Adrenal gland (tissue), 12 donors: ENCODE measurements around the gene PHKG2. TPM values are rescaled to one million over a fixed set of nuclear protein-coding genes. Genes with fewer than 3 reads are reported as not detected.

Source experiments
- DNase-seq, 7 donors: peaks; one replicate each; pipeline ENCODE4 v3.0.0-alpha.2; 2019 to 2020
- H3K27ac ChIP-seq, 5 donors: fragments of 200-600 bp; sonication (generic) in 4 of 5; 1 replicate in 3 of 5; 2 replicates in 2 of 5; pipeline versions ENCODE4 v1.5.1 to v1.8.0; 2016 to 2020; ENCODE audit warnings: mild to moderate bottlenecking in 1 of 5
- H3K27me3 ChIP-seq: fragments of 200-600 bp; 2 replicates; pipeline ENCODE4 v1.8.0; 2021
- H3K36me3 ChIP-seq, 2 donors: fragments of 200-600 bp; replicated peaks in 1 of 2; 1 replicate in 1 of 2; 2 replicates in 1 of 2; pipeline versions ENCODE4 v1.5.1 to v1.8.0; 2018 to 2022
- H3K4me1 ChIP-seq, 2 donors: fragments of 200-600 bp; replicated peaks in 1 of 2; 1 replicate in 1 of 2; 2 replicates in 1 of 2; pipeline versions ENCODE4 v1.5.1 to v1.8.0; 2018 to 2021
- H3K4me3 ChIP-seq, 4 donors: fragments of 200-600 bp; sonication (generic) in 3 of 4; one replicate each; pipeline ENCODE4 v1.5.1; 2016 to 2018
- H3K9me3 ChIP-seq, 3 donors: fragments of 200-600 bp; sonication (generic) in 1 of 3; replicated peaks in 1 of 3; 1 replicate in 2 of 3; 2 replicates in 1 of 3; pipeline versions ENCODE4 v1.5.1 to v1.8.0; 2016 to 2021
- POLR2A ChIP-seq, 2 donors: fragments of 450-650 bp; IDR thresholded peaks; one replicate each; pipeline ENCODE4 v1.6.1; 2017; ENCODE audit warnings: antibody characterized with exemption in 2 of 2, mild to moderate bottlenecking in 2 of 2, moderate library complexity in 1 of 2
- WGBS, 4 donors: extraction: QIAGEN DNeasy Blood & Tissue Kit in 2 of 4; methylation state at CpG; one replicate each; pipeline versions ENCODE4 v1.1.5 to v1.1.7; 2013 to 2017; 5-methylcytosine and 5-hydroxymethylcytosine counted together
- intact Hi-C, 2 donors: fragments of 100-400 bp; cut with DNase I; formaldehyde crosslinking; loops; one replicate each; pipeline versions ENCODE4 v1.14.1 to v1.15.0; 2022 to 2023
- polyA plus RNA-seq, 3 donors: library from polyadenylated mRNA; stranded (reverse); fragments of 200-250 nt in 2 of 3; fragments of 350-450 nt in 1 of 3; fragmentation: Illumina TruSeq in 1 of 3; extraction: RNeasy Lipid Tissue Mini Kit (QIAGEN cat#74804) in 1 of 3; gene quantifications; one replicate each; pipeline ENCODE4 v1.2.3, GENCODE V29; 2013 to 2014
- total RNA-seq, 9 donors: library from RNA; depleted of rRNA in 4 of 9; stranded (reverse); fragments of >200 nt in 4 of 9; fragments of 120-200 nt in 1 of 9; fragmentation: NEBNext Ultra II Directional in 1 of 9; extraction: Animal tissue kit (Norgen Biotek cat#: 25700) in 1 of 9; gene quantifications; one replicate each; pipeline versions ENCODE4 v1.1.0 to v1.2.4, GENCODE V29; 2013 to 2023
- TF ChIP-seq, protein P1 (sequence below), 6 experiments: fragments of 450-650 bp in 4 of 6; fragments of 200-600 bp in 2 of 6; sonication (generic) in 1 of 6; IDR thresholded peaks; 1 replicate in 5 of 6; 2 replicates in 1 of 6; pipeline versions ENCODE4 v1.5.1 to v1.8.0; 2016 to 2021; ENCODE audit warnings: antibody characterized with exemption in 6 of 6, mild to moderate bottlenecking in 2 of 6, moderate library complexity in 1 of 6
- donor health status: healthy with polysubstance abuse.
- donor health status: Bipolar disorder and iron deficiency.
- donor health status: DM: yes; HTN: yes; CAD: no.
- donor health status: DM: no; HTN: no; CAD: no.
- donor health status: DM: no; HTN: no; CAD: no.
- donor health status: DM: yes; HTN: yes; CAD: no.

PHKG2 gene
- total and polyA plus RNA-seq, 12 donors, result 18.7 to 82.8 (median 35.2) TPM

DNA sequence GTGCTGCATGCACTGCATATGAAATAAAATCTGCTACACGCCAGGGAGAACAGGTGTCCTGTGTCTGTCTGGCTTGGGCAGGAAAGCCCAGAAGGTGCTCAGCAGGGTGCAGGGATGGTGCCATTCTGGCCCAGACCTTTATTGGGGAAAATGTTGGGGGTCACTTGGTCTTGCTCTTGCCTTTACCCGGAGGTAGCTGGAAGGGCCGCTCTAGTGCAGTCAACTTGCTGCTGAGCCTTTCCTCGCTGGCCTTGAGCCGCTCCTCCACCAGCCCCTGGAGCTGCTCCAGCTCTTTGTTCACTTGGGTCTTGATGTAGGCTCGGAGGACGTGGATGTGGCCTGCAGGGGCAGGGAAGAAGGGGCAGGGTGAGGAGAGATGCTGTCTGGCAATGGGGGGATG is 9.1 kb downstream of the PHKG2 start:
- Histone ChIP-seq H3K4me1 (peaks cover 8 to 11% of the 10 kb centered on the region in 2 donors), H3K27ac (no peak overlapping the region), H3K9me3 (no peaks in the 10 kb centered on the region), H3K4me3 (no peak overlapping the region), H3K36me3 (peaks cover 0 to 38% of the 10 kb centered on the region in 2 donors), H3K27me3 (no peaks in the 10 kb centered on the region)
- TF ChIP-seq, protein P1, sequence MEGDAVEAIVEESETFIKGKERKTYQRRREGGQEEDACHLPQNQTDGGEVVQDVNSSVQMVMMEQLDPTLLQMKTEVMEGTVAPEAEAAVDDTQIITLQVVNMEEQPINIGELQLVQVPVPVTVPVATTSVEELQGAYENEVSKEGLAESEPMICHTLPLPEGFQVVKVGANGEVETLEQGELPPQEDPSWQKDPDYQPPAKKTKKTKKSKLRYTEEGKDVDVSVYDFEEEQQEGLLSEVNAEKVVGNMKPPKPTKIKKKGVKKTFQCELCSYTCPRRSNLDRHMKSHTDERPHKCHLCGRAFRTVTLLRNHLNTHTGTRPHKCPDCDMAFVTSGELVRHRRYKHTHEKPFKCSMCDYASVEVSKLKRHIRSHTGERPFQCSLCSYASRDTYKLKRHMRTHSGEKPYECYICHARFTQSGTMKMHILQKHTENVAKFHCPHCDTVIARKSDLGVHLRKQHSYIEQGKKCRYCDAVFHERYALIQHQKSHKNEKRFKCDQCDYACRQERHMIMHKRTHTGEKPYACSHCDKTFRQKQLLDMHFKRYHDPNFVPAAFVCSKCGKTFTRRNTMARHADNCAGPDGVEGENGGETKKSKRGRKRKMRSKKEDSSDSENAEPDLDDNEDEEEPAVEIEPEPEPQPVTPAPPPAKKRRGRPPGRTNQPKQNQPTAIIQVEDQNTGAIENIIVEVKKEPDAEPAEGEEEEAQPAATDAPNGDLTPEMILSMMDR (IDR thresholded peaks at IDR 0.05), result no peak
- no peak for TF ChIP-seq POLR2A (IDR thresholded peaks at IDR 0.05)
- peak in 2 of 7 donors; percentile 54 to 63 for DNase-seq
- WGBS, 4 donors, result 55 to 66% (median 64%) methylated on average over 6 to 7 of the region's 7 CpGs
- intact Hi-C loops, result loop anchor here in 1 of 2 donors (10.0 kb wide), 1 partner anchor 53 kb away; no protein-coding TSS in a partner anchor

DNA sequence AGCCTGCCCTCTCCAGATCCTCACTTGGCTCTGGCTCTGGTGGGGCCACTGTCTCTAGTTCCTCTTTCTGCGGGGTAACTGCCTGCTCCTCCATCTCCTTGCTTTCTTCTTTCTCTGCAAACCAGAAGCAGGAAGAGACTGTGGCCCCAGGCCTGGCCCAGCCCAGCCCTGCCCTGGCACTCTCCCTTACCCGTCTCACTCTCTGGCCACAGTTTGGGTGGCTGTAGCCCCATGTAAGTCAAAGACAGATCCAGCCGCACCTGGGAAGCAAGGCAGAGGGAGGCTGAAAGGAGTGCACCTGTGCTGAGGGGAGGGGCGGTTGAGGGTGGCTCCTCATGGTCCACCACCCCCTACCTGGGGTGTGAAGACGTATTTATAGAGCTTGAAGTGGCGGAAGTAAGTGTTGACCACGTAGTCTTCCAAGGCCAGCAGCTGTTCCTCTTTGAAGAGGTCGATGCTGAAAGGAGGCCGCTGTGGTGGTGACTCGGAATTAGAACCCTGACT is 10.8 kb downstream of the PHKG2 start:
- intact Hi-C loops, result loop anchor here in 1 of 2 donors (10.0 kb wide), 1 partner anchor 54 kb away; no protein-coding TSS in a partner anchor
- DNase-seq, result peak in 2 of 7 donors; percentile 17 to 26
- peak overlapping the region in 2 of 5 donors; percentile 17 to 60 for H3K27ac ChIP-seq
- no peaks in the 10 kb centered on the region for H3K27me3 ChIP-seq
- peaks cover 0 to 29% of the 10 kb centered on the region in 2 donors for H3K36me3 ChIP-seq
- no peaks in the 10 kb centered on the region for H3K9me3 ChIP-seq
- H3K4me1 ChIP-seq, result peaks cover 22 to 27% of the 10 kb centered on the region in 2 donors
- no peak overlapping the region for H3K4me3 ChIP-seq
- TF ChIP-seq, protein P1 (IDR thresholded peaks at IDR 0.05), result no peak
- TF ChIP-seq POLR2A (IDR thresholded peaks at IDR 0.05), result no peak
- WGBS, 4 donors, result 70 to 90% (median 78%) methylated on average over 3 to 10 of the region's 10 CpGs

DNA sequence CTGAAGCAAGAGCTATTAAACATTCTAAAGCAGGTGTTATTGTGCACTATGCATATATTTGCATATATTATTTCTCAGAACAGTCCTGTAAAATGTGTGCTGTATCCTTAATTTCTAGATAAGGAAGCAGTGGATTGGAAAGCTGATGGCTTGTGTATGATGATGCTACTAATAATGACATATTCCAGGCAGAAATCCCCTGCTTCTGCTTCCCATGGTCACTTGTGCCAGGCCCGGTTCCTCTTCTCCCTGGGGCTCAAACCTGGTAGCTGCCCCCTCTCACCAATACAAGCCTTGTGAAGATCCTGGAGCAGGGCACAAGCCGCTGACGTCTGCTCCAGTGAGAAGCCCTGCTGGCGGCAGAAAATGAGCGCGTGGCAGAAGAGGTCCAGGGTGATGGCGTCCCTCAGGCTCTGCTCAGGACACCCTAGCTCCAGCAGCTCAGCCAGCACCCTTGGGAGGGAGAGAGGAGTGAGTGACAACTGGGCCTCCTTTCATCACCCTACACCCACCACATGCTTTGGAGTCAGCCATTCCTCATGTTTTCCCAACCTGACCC is 11.9 kb downstream of the PHKG2 start:
- intact Hi-C loops, result no loop called here

More for the DNA sequence above, 11.9 kb downstream of the PHKG2 start:
- 85 to 96% (median 91%) methylated on average over 4 to 7 of the region's 7 CpGs for WGBS, 4 donors
- no peak for TF ChIP-seq POLR2A (IDR thresholded peaks at IDR 0.05)
- TF ChIP-seq, protein P1 (IDR thresholded peaks at IDR 0.05), result no peak
- Histone ChIP-seq H3K9me3 (no peaks in the 10 kb centered on the region), H3K36me3 (peaks cover 0 to 31% of the 10 kb centered on the region in 2 donors), H3K27ac (no peak overlapping the region), H3K4me3 (no peak overlapping the region), H3K4me1 (peaks cover 22 to 31% of the 10 kb centered on the region in 2 donors), H3K27me3 (no peaks in the 10 kb centered on the region)
- no peak for DNase-seq
